Fibroblast of lung (primary cell): ENCODE results near the gene RGS16.
"Not testable (repeated sequence)": the region's sequence is repeated elsewhere in the genome, so short reads cannot be mapped to it uniquely, and the experiment has no call there.

ENCODE experiments used
- CTCF ChIP-seq, 2 donors: IDR thresholded peaks in 1 of 2; conservative IDR thresholded peaks in 1 of 2; 1 replicate in 1 of 2; 2 replicates in 1 of 2; pipeline ENCODE4 v1.5.1; 2011 to 2012; ENCODE audit warnings: low read length in 2 of 2, control low read depth in 1 of 2, inconsistent platforms in 1 of 2, low read depth in 1 of 2, mild to moderate bottlenecking in 1 of 2
- EZH2 ChIP-seq: IDR thresholded peaks from 2 replicates; pipeline ENCODE4 v1.5.1; 2012; ENCODE audit warnings: low read length, control low read depth, mild to moderate bottlenecking; ENCODE audit errors: missing control alignments

DNA sequence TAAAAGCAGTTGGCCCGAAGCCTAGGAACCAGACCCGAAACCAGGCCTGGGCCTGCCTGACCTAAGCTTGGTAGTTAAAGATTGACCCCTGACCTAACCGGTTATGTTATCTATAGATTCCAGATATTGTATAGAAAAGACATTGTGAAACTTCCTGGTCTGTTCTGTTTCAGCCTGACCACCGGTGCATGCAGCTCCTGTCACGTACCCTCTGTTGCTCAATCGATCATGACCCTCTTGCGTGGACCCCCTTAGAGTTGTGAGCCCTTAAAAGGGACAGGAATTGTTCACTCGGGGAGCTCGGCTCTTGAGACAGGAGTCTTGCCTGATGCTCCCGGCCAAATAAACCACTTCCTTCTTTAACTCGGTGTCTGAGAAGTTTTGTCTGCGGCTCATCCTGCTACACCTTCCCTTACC, 28.3 kb upstream of the RGS16 start:
- not testable (repeated sequence) for TF ChIP-seq CTCF (conservative IDR thresholded peaks at IDR 0.05 in 1 of 2, IDR thresholded peaks at IDR 0.05 in 1 of 2; ENCODE audit: low read depth in 1 of 2, low read length in 2 of 2); EZH2
